ENCODE measurements around the gene TBL1X. TPM values are rescaled to one million over a fixed set of nuclear protein-coding genes. Genes with fewer than 3 reads are reported as not detected.

TBL1X gene
- total and polyA plus RNA-seq, 2 of the 4 experiments (the other 2 are of a cell fraction), result 16.2 to 20.8 TPM

DNA sequence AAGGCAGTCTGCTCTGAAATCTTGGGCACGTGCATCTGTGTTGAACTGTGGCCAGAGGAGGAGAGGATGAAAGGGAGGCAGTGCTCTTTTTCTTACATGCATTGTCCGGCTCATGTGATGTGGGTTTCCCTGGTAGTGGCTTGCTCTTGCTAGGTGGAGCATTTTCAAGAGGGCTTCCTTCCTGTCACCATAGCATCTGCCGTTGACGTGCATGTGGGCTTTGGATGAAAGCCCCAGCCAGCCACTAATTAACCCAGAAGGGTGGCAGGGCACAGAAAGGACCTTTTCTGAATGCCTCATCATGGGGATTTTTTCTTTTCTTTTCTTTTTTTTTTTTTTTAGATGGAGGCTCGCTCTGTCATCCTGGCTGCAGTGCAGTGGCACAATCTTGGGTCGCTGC lies 179.5 kb downstream of the TBL1X start:
- BruUV-seq (replicated peaks), result no TSS peak
- H3K56ac ChIP-seq (ENCODE audit: extremely low read depth, insufficient read depth, low read length), result no peak overlapping the region
- H4K91ac ChIP-seq (ENCODE audit: insufficient read depth, low read depth, low read length), result no peak overlapping the region
- CTCF ChIA-PET, result no interaction called here
- no peak overlapping the region for H2AK5ac ChIP-seq (ENCODE audit: low read depth, low read length)
- peaks cover 38 to 51% of the 10 kb centered on the region in 2 experiments for H3K79me1 ChIP-seq (ENCODE audit: low read depth in 1 of 2, low read length in 2 of 2)
- no peaks in the 10 kb centered on the region for H3K9me1 ChIP-seq (ENCODE audit: insufficient read depth, low read length)
- H3K9ac ChIP-seq (ENCODE audit: low read depth, low read length), result no peak overlapping the region
- peaks cover 5% of the 10 kb centered on the region for H3K4me1 ChIP-seq (ENCODE audit: control insufficient read depth, insufficient read depth, low read length)
- in situ Hi-C loops (cut with MboI; ENCODE audit: low sequenced_read_pairs), result no loop called here
- no peak overlapping the region for H2BK20ac ChIP-seq (ENCODE audit: low read depth, low read length)
- H3K27me3 ChIP-seq (ENCODE audit: control insufficient read depth, insufficient read depth, low read length), result no peaks in the 10 kb centered on the region
- no peak overlapping the region for H3K4ac ChIP-seq (ENCODE audit: low read depth, low read length)
- no peak overlapping the region for H4K8ac ChIP-seq (ENCODE audit: low read depth in 2 of 2, low read length in 2 of 2)
- H2BK15ac ChIP-seq (ENCODE audit: low read depth, low read length), result no peak overlapping the region
- peaks cover 6% of the 10 kb centered on the region for H4K20me1 ChIP-seq (ENCODE audit: insufficient read depth, low read length)
- ATAC-seq (ENCODE audit: low read depth) (no peak), DNase-seq (no peak)
- dilution Hi-C loops (cut with HindIII; ENCODE audit: low sequenced_read_pairs, unreplicated experiment), result no loop called here
- H2BK5ac ChIP-seq (ENCODE audit: low read depth, low read length, poor library complexity, severe bottlenecking), result no peak overlapping the region
- H2BK120ac ChIP-seq (ENCODE audit: low read depth, low read length), result no peak overlapping the region
- no peak overlapping the region for H4K5ac ChIP-seq (ENCODE audit: low read depth, low read length)
- POLR2A ChIA-PET (ENCODE audit: unreplicated experiment), result no interaction called here
- H3K9me3 ChIP-seq (ENCODE audit: control insufficient read depth, insufficient read depth, low read length), result no peaks in the 10 kb centered on the region
- no peak overlapping the region for H2AFZ ChIP-seq (replicated peaks; ENCODE audit: low read length, poor library complexity)
- WGBS, 2 experiments (ENCODE audit: extremely low coverage in 2 of 2, insufficient read length in 1 of 2), result no CpG with 5 or more reads among the region's 6 CpGs
- TF ChIP-seq RAD21 (IDR thresholded peaks at IDR 0.05; ENCODE audit: low read length), result no peak
- TF ChIP-seq MAZ (IDR thresholded peaks at IDR 0.05; ENCODE audit: borderline replicate concordance, low read depth, low read length), result no peak
- TF ChIP-seq RCOR1 (IDR thresholded peaks at IDR 0.05; ENCODE audit: insufficient replicate concordance, low read length), result no peak
- no peak for TF ChIP-seq FOS (IDR thresholded peaks at IDR 0.05; ENCODE audit: low read depth, low read length)
- no peak overlapping the region for H3K23ac ChIP-seq (ENCODE audit: low read depth, low read length)
- no peak overlapping the region for H2AK9ac ChIP-seq (replicated peaks; ENCODE audit: low read depth, low read length, poor library complexity)
- no peak overlapping the region for H3K14ac ChIP-seq (replicated peaks; ENCODE audit: low read depth, low read length)
- intact Hi-C loops (cut with micrococcal nuclease), result no loop called here
- H3K4me2 ChIP-seq (ENCODE audit: low read depth, low read length), result no peak overlapping the region
- H3K27ac ChIP-seq (ENCODE audit: insufficient read depth, low read length), result no peak overlapping the region
- H3K18ac ChIP-seq (ENCODE audit: low read depth, low read length), result no peak overlapping the region
- H3K4me3 ChIP-seq (ENCODE audit: insufficient read depth, low read depth, low read length), result no peak overlapping the region
- 0 out of 2 replicates have a peak, but pooled peaks cover 1% of the 10 kb centered on the region for H3K36me3 ChIP-seq (ENCODE audit: control insufficient read depth, insufficient read depth, low read length)

Data from IMR-90 (cell line).